ENCODE measurements around the gene EXOC4. TPM values are rescaled to one million over a fixed set of nuclear protein-coding genes. Genes with fewer than 3 reads are reported as not detected.

EXOC4 gene
- total RNA-seq, 1 experiment from 2014 or later: 75.8 TPM

- H3K18ac ChIP-seq (ENCODE audit: insufficient read length, low read depth, low read length): no peak overlapping the region
- Mint-ChIP-seq H3K4me3 (no peak overlapping the region), H3K27ac (no peak overlapping the region), H3K4me1 (peaks cover 8 to 15% of the 10 kb centered on the region in 2 experiments), H3K36me3 (ENCODE audit: insufficient read depth in 1 of 3, low read depth in 3 of 3) (peaks cover 0 to 2% (median 0%) of the 10 kb centered on the region in 3 experiments; a peak in 2 of 7 replicates), H3K9me3 (no peaks in the 10 kb centered on the region), H3K27me3 (ENCODE audit: low read depth) (no peaks in the 10 kb centered on the region)
- H4K20me1 ChIP-seq (ENCODE audit: control insufficient read depth, insufficient read depth, insufficient read length): no peaks in the 10 kb centered on the region
- H2BK20ac ChIP-seq (ENCODE audit: low read depth, low read length, poor library complexity, severe bottlenecking): no peak overlapping the region
- no peak overlapping the region for H4K8ac ChIP-seq (replicated peaks; ENCODE audit: insufficient read length, low read depth, low read length)
- no peak overlapping the region for H2AFZ ChIP-seq (ENCODE audit: low read length)
- H2AK5ac ChIP-seq (ENCODE audit: insufficient read length, low read length): no peak overlapping the region
- H4K5ac ChIP-seq (ENCODE audit: insufficient read length, low read depth, low read length): no peak overlapping the region
- no peak overlapping the region for H3K56ac ChIP-seq (ENCODE audit: insufficient read length, low read depth, low read length)
- no peaks in the 10 kb centered on the region for H3K23me2 ChIP-seq (ENCODE audit: insufficient read length, low read depth, low read length, poor library complexity, severe bottlenecking)
- H3K9ac ChIP-seq (ENCODE audit: extremely low read depth, insufficient read length, low read length): no peak overlapping the region
- H3K27ac ChIP-seq (ENCODE audit: insufficient read length, low read depth, low read length): no peak overlapping the region
- no peak overlapping the region for H3K14ac ChIP-seq (ENCODE audit: insufficient read depth, low read length)
- H2BK12ac ChIP-seq (ENCODE audit: insufficient read length, low read depth, low read length): no peak overlapping the region
- no CpG with 5 or more reads among the region's 8 CpGs for WGBS (ENCODE audit: extremely low coverage, insufficient read length, low lambda C conversion rate)
- no peak overlapping the region for H3T11ph ChIP-seq (ENCODE audit: low read length)
- DNase-seq: no peak
- H3K4ac ChIP-seq (ENCODE audit: low read depth, low read length): no peak overlapping the region
- no peaks in the 10 kb centered on the region for H3K9me3 ChIP-seq (ENCODE audit: control insufficient read depth, low read depth, low read length)
- no peak overlapping the region for H2BK15ac ChIP-seq (ENCODE audit: low read depth, low read length)
- TF ChIP-seq CTCF (conservative IDR thresholded peaks at IDR 0.05): no peak
- H2BK120ac ChIP-seq (ENCODE audit: low read depth, low read length, poor library complexity, severe bottlenecking): no peak overlapping the region
- H3K27me3 ChIP-seq (ENCODE audit: insufficient read depth, low read length): no peaks in the 10 kb centered on the region
- no peaks in the 10 kb centered on the region for H3K79me2 ChIP-seq (ENCODE audit: insufficient read depth, low read length)
- H4K91ac ChIP-seq (ENCODE audit: insufficient read length, low read depth, low read length): no peak overlapping the region
- H3K23ac ChIP-seq (ENCODE audit: insufficient read length, low read depth, low read length): no peak overlapping the region
- no peaks in the 10 kb centered on the region for H3K79me1 ChIP-seq (ENCODE audit: insufficient read depth, low read depth, low read length, poor library complexity, severe bottlenecking)
- H2BK5ac ChIP-seq (ENCODE audit: insufficient read length, low read length): no peak overlapping the region
- no peak overlapping the region for H3K4me2 ChIP-seq (ENCODE audit: insufficient read depth, insufficient read length, low read length)
- H3K4me1 ChIP-seq (ENCODE audit: insufficient read depth, low read length): no peaks in the 10 kb centered on the region
Measured at GRCh38 chr7:133675510-133676218, 422.8 kb downstream of the EXOC4 start.
